HPDE6-E6E7 (cell line): Measurements from ENCODE around the gene RNF26.
"Not testable (repeated sequence)": the region's sequence is repeated elsewhere in the genome, so short reads cannot be mapped to it uniquely, and the experiment has no call there.

Experiments used
- DNase-seq: peaks from one replicate; pipeline ENCODE4 v3.0.0; 2011; ENCODE audit warnings: missing footprints; ENCODE audit errors: extremely low spot score

The RNF26 gene

GRCh38 chr11:119371067-119371601, 36.8 kb downstream of the RNF26 start:
- DNase-seq, result no peak

- peak; percentile 51 for DNase-seq
These were observed 37.5 kb downstream of the RNF26 start for GRCh38 chr11:119371778-119372182.

GRCh38 chr11:119372260-119373058, 38.1 kb downstream of the RNF26 start:
- no peak for DNase-seq

GRCh38 chr11:119373059-119373920, 39.0 kb downstream of the RNF26 start:
- DNase-seq, result no peak

GRCh38 chr11:119373921-119374631, 39.7 kb downstream of the RNF26 start:
- peak; percentile 53 for DNase-seq

GRCh38 chr11:119374632-119375336, 40.5 kb downstream of the RNF26 start:
- no peak for DNase-seq

- DNase-seq, result no peak
These were observed 41.2 kb downstream of the RNF26 start for GRCh38 chr11:119375337-119376196.

- peak; percentile 43 for DNase-seq
These were observed 42.0 kb downstream of the RNF26 start for GRCh38 chr11:119376197-119376847.

GRCh38 chr11:119377112-119377901, 43.0 kb downstream of the RNF26 start:
- no peak for DNase-seq

- no peak for DNase-seq
These were observed 43.8 kb downstream of the RNF26 start for GRCh38 chr11:119377961-119378667.

GRCh38 chr11:119378851-119379465, 44.6 kb downstream of the RNF26 start:
- DNase-seq, result no peak

- no peak for DNase-seq
These were observed 46.0 kb downstream of the RNF26 start for GRCh38 chr11:119380160-119380826.

GRCh38 chr11:119380827-119381180, 46.5 kb downstream of the RNF26 start:
- no peak for DNase-seq

- DNase-seq, result peak; percentile 94
These were observed 47.1 kb downstream of the RNF26 start, which contains the start of gene USP2 for GRCh38 chr11:119381181-119381988. Gene USP2 (minus strand): TSS chr11:119381690. CDS start chr11:119373480, 8,210 bp downstream.

- no peak for DNase-seq
These were observed 47.8 kb downstream of the RNF26 start for GRCh38 chr11:119382101-119382500.

- DNase-seq, result not testable (repeated sequence)
These were observed 48.2 kb downstream of the RNF26 start for GRCh38 chr11:119382513-119382912.
